Measurements from ENCODE around the gene TICAM2.
"Not testable (repeated sequence)": the region's sequence is repeated elsewhere in the genome, so short reads cannot be mapped to it uniquely, and the experiment has no call there.

DNA sequence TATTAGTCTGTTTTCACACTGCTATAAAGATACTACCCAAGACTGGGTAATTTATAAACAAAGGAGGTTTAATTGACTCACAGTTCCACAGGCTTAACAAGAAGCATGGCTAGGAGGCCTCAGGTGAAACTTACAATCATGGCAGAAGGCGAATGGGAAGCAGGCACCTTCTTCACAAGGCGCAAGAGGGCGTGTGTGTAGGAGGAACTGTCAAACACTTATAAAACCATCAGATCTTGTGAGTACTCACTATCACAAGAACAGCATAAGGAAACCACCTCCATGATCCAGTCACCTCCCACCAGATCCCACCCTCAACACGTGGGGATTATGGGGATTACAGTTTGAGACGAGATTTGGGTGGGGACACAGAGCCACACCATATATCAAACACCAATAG is 43.1 kb upstream of the TICAM2 start:
- TF ChIP-seq, protein P1, sequence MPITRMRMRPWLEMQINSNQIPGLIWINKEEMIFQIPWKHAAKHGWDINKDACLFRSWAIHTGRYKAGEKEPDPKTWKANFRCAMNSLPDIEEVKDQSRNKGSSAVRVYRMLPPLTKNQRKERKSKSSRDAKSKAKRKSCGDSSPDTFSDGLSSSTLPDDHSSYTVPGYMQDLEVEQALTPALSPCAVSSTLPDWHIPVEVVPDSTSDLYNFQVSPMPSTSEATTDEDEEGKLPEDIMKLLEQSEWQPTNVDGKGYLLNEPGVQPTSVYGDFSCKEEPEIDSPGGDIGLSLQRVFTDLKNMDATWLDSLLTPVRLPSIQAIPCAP (CRISPR knock-in tag; IDR thresholded peaks at IDR 0.05), result not testable (repeated sequence)
- not testable (repeated sequence) for TF ChIP-seq NFYB (CRISPR knock-in tag; conservative IDR thresholded peaks at IDR 0.05; ENCODE audit: low read depth); USF1 (CRISPR knock-in tag; IDR thresholded peaks at IDR 0.05); CREB1 (CRISPR knock-in tag; IDR thresholded peaks at IDR 0.05); STAT6 (CRISPR knock-in tag; conservative IDR thresholded peaks at IDR 0.05; ENCODE audit: low read depth); USF2 (CRISPR knock-in tag; IDR thresholded peaks at IDR 0.05); ZNF219 (CRISPR knock-in tag; IDR thresholded peaks at IDR 0.05; ENCODE audit: borderline replicate concordance); RELA (CRISPR knock-in tag; IDR thresholded peaks at IDR 0.05; ENCODE audit: borderline replicate concordance); ZNF138 (CRISPR knock-in tag; conservative IDR thresholded peaks at IDR 0.05)
- TF ChIP-seq, protein P2, sequence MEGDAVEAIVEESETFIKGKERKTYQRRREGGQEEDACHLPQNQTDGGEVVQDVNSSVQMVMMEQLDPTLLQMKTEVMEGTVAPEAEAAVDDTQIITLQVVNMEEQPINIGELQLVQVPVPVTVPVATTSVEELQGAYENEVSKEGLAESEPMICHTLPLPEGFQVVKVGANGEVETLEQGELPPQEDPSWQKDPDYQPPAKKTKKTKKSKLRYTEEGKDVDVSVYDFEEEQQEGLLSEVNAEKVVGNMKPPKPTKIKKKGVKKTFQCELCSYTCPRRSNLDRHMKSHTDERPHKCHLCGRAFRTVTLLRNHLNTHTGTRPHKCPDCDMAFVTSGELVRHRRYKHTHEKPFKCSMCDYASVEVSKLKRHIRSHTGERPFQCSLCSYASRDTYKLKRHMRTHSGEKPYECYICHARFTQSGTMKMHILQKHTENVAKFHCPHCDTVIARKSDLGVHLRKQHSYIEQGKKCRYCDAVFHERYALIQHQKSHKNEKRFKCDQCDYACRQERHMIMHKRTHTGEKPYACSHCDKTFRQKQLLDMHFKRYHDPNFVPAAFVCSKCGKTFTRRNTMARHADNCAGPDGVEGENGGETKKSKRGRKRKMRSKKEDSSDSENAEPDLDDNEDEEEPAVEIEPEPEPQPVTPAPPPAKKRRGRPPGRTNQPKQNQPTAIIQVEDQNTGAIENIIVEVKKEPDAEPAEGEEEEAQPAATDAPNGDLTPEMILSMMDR (IDR thresholded peaks at IDR 0.05), result not testable (repeated sequence)
- TF ChIP-seq, protein P3, sequence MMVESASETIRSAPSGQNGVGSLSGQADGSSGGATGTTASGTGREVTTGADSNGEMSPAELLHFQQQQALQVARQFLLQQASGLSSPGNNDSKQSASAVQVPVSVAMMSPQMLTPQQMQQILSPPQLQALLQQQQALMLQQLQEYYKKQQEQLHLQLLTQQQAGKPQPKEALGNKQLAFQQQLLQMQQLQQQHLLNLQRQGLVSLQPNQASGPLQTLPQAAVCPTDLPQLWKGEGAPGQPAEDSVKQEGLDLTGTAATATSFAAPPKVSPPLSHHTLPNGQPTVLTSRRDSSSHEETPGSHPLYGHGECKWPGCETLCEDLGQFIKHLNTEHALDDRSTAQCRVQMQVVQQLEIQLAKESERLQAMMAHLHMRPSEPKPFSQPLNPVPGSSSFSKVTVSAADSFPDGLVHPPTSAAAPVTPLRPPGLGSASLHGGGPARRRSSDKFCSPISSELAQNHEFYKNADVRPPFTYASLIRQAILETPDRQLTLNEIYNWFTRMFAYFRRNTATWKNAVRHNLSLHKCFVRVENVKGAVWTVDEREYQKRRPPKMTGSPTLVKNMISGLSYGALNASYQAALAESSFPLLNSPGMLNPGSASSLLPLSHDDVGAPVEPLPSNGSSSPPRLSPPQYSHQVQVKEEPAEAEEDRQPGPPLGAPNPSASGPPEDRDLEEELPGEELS (CRISPR knock-in tag; IDR thresholded peaks at IDR 0.05), result not testable (repeated sequence)
- TF ChIP-seq, protein P4, sequence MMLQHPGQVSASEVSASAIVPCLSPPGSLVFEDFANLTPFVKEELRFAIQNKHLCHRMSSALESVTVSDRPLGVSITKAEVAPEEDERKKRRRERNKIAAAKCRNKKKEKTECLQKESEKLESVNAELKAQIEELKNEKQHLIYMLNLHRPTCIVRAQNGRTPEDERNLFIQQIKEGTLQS (CRISPR knock-in tag; conservative IDR thresholded peaks at IDR 0.05), result not testable (repeated sequence)
- TF ChIP-seq, protein P5, sequence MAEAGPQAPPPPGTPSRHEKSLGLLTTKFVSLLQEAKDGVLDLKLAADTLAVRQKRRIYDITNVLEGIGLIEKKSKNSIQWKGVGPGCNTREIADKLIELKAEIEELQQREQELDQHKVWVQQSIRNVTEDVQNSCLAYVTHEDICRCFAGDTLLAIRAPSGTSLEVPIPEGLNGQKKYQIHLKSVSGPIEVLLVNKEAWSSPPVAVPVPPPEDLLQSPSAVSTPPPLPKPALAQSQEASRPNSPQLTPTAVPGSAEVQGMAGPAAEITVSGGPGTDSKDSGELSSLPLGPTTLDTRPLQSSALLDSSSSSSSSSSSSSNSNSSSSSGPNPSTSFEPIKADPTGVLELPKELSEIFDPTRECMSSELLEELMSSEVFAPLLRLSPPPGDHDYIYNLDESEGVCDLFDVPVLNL (CRISPR knock-in tag; IDR thresholded peaks at IDR 0.05; ENCODE audit: borderline replicate concordance, low read depth), result not testable (repeated sequence)
